Fibroblast of the aortic adventitia (primary cell): ENCODE measurements around the gene SLFN13. TPM values are rescaled to one million over a fixed set of nuclear protein-coding genes. Genes with fewer than 3 reads are reported as not detected.
"Not testable (repeated sequence)": the region's sequence is repeated elsewhere in the genome, so short reads cannot be mapped to it uniquely, and the experiment has no call there.

Experiments
- DNase-seq: peaks from one replicate; pipeline ENCODE4 v3.0.0-alpha.2; 2010; ENCODE audit warnings: low read depth
- H3K4me3 ChIP-seq: 2 replicates; pipeline ENCODE4 v1.5.1; 2011; ENCODE audit warnings: low read depth, mild to moderate bottlenecking, control low read depth, low read length, moderate library complexity
- CTCF ChIP-seq: IDR thresholded peaks from 2 replicates; pipeline ENCODE4 v1.5.1; 2011; ENCODE audit warnings: mild to moderate bottlenecking, low read length, control low read depth, inconsistent platforms; ENCODE audit not compliant: insufficient read depth
- total RNA-seq: library from RNA; depleted of rRNA; stranded (reverse); fragments of >200 nt; gene quantifications from 2 replicates; pipeline ENCODE4 v1.2.3, GENCODE V29; 2012; ENCODE audit warnings: low replicate concordance

Gene SLFN13
- total RNA-seq, 1 donor = 1.7 TPM

- peak; percentile 49 for TF ChIP-seq CTCF
- peak overlapping the region; percentile 93 for H3K4me3 ChIP-seq
Measured at GRCh38 chr17:35433075-35433894, 15.3 kb downstream of the SLFN13 start.

DNA sequence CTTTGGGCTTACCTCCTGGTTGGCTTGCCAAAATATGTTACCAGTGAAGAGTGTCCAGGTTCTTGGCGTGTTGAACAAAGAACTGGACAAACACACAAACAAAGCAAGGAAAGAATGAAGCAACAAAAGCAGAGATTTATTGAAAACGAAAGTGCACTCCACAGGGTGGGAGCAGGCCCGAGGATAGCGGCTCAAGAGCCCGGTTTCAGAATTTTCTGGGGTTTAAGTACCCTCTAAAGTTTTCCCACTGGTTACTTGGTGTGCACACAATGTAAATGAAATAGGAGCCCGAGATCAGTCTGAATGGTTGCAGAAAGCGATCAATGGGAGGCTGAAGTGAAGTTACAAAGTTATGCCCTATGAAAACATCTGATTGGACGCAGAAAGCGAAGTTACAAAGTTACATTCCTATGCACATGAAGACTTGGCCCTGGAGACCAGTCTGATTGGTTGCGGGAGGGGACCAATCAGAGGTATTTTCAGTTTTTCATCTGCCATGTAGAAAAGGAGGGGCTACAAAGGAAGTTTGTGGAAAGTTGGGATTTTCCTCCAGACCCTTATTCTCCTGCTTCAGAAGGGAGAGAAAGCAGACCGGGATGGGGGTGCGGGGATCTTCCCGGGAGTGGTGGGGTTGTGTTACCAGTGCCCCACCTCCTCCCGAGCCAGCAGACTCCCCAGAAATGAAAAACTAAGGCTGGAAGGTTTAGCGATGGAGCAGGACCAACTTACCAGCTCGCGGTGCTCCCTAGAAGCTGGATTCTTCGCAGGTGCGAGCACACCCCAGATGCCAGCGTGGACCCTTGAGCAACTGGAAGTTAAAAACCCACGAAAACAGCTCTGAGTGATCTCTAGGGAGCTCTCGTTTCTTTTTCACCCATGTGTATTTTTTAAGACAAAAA is 16.1 kb downstream of the SLFN13 start, which contains the start of gene SLFN12:
SLFN12 (minus strand) TSS at position 325 of the 899 bp plus-strand sequence. CDS start 9,472 bp downstream, outside the sequence.
- H3K4me3 ChIP-seq = peak within 1 kb of the TSS; percentile 93
- TF ChIP-seq CTCF = no peak
- peak; percentile 98 for DNase-seq

More at GRCh38 chr17:35433075-35433894, 15.3 kb downstream of the SLFN13 start:
- peak; percentile 99 for DNase-seq

DNA sequence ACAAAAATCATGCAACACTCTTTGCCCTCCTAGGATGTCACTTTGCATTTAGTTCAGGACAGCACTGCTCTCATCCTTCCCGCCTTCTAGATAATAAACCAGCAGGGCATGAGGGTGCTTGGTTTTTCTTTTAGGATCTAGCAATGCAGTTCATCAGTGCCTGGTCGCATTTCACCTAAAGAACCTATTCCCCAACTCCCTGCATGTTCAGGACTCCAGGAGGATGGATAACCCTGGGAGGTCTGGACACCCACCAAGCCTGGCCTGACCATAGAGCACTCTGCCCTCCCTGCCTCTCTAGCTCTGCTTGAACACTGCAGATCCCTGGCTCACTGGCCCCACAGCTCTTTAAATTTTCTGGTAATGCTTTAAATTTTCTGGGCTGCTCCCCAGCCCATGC is 18.9 kb downstream of the SLFN13 start:
- no peak overlapping the region for H3K4me3 ChIP-seq
- no peak for DNase-seq

GRCh38 chr17:35428229-35428628 is 20.3 kb downstream of the SLFN13 start:
- no peak for DNase-seq
- H3K4me3 ChIP-seq = no peak overlapping the region
- no peak for TF ChIP-seq CTCF

More for the DNA sequence above, 18.9 kb downstream of the SLFN13 start:
- no peak for TF ChIP-seq CTCF

DNA sequence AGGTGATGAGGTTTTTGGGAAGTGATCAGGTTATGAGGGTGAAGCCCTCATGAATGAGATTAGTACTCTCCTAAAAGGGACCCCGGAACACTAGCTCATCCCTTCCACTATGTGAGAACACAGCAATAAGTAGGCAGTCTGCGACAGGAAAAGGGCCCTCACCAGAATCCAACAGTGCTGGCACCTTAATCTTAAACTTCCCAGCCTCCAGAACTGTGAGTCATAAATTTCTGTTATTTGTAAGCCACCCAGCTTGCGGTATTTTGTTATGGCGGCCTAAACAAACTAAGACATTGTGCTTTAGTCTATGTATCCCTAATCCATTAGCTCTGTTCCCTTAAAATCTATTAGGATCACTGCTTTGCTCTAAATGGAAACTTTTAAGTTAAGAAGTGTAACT is 24.8 kb downstream of the SLFN13 start:
- H3K4me3 ChIP-seq = no peak overlapping the region
- DNase-seq = peak; percentile 15
- TF ChIP-seq CTCF = no peak

DNA sequence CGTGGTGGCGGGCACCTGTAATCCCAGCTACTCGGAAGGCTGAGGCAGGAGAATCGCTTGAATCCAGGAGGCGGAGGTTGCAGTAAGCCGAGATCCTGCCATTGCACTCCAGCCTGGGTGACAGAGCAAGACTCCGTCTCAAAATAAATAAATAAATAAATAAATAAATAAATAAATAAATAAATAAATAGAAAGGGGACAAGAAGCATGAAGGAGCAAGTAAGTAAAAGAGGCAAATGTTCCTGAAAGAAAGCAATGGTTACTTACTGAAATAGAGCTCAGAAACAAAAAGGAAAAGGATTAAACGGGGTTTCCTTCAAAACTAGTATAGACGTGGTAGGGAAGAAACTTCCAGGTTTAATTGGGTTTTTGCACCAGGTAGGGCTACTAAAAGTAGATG is 27.5 kb downstream of the SLFN13 start:
- H3K4me3 ChIP-seq, DNase-seq: not testable (repeated sequence)

DNA sequence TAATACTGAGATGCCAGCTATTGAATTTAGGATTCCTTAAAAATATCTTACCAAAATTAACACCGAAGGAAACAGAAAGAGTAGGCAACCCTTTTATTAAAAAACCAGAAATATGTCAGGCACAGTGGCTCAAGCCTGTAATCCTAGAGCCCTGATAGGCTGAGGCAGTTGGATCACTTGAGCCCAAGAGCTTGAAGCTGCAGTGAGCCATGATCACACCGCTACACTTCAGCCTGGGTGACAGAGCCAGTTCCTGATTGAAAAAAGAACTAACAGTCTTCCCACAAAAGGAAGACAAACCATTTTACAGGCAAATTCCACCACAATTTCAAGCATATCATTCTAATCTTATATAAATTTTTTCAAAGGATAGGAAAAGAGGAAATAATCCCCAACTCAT is 31.9 kb downstream of the SLFN13 start:
- TF ChIP-seq CTCF = no peak
- H3K4me3 ChIP-seq = no peak overlapping the region
- DNase-seq = no peak

- H3K4me3 ChIP-seq, DNase-seq: not testable (repeated sequence)
Measured at GRCh38 chr17:35414707-35415106, 33.9 kb downstream of the SLFN13 start.
